Measurements from ENCODE around the gene MCRIP1.

GRCh38 chr17:81877569-81877968 is 44.5 kb upstream of the MCRIP1 start:
- TF ChIP-seq CTCF (conservative IDR thresholded peaks at IDR 0.05 in 1 of 2, IDR thresholded peaks at IDR 0.05 in 1 of 2; ENCODE audit: extremely low read depth in 1 of 2, insufficient read depth in 1 of 2, low read depth in 1 of 2, low read length in 2 of 2) (no peak), EZH2 (IDR thresholded peaks at IDR 0.05; ENCODE audit: borderline replicate concordance, low read length) (no peak)

All from mammary epithelial cell (primary cell).